Activated naive CD4-positive, alpha-beta T cell treated with anti-CD3 and anti-CD28 coated beads for 36 hours (primary cell): Measurements from ENCODE around the gene N4BP2L1. TPM values are rescaled to one million over a fixed set of nuclear protein-coding genes. Genes with fewer than 3 reads are reported as not detected.

Experiments used
- CTCF ChIA-PET: fragments of 350-600 bp; sonication (Branson Sonifier 250); formaldehyde crosslinking; loops from one replicate; lab custom pipeline; 2021; ENCODE audit warnings: antibody characterized with exemption; lab: Charles Lee
- DNase-seq: peaks from one replicate; pipeline ENCODE4 v3.0.0-alpha.2; 2020
- H3K27ac Mint-ChIP-seq: one replicate; pipeline ENCODE4 v1.8.0; 2021; ENCODE audit warnings: mild to moderate bottlenecking, mixed read lengths
- H3K27me3 Mint-ChIP-seq: one replicate; pipeline ENCODE4 v1.8.0; 2021; ENCODE audit warnings: low read depth, mixed read lengths
- H3K36me3 Mint-ChIP-seq: one replicate; pipeline ENCODE4 v1.8.0; 2021; ENCODE audit warnings: low read depth, mixed read lengths
- H3K4me1 Mint-ChIP-seq: one replicate; pipeline ENCODE4 v1.8.0; 2021; ENCODE audit warnings: low read depth, mixed read lengths
- H3K4me3 Mint-ChIP-seq: one replicate; pipeline ENCODE4 v1.8.0; 2021; ENCODE audit warnings: mild to moderate bottlenecking, moderate library complexity, mixed read lengths
- H3K9me3 Mint-ChIP-seq: one replicate; pipeline ENCODE4 v1.8.0; 2021; ENCODE audit warnings: mixed read lengths
- intact Hi-C: fragments of 100-400 bp; cut with micrococcal nuclease; formaldehyde crosslinking; loops from one replicate; pipeline ENCODE4 v1.15.1; 2023
- total RNA-seq, 2 experiments: library from RNA; stranded (reverse); gene quantifications; one replicate each; pipeline ENCODE4 v1.2.3, GENCODE V29; 2021

The N4BP2L1 gene
- total RNA-seq, 2 experiments from 2014 or later, result 22.6 TPM

GRCh38 chr13:32430018-32430747, 2.3 kb upstream of the N4BP2L1 start:
- Mint-ChIP-seq H3K9me3 (no peaks in the 10 kb centered on the region), H3K36me3 (peaks cover 14% of the 10 kb centered on the region), H3K27ac (no peak overlapping the region), H3K27me3 (no peaks in the 10 kb centered on the region), H3K4me3 (no peak overlapping the region), H3K4me1 (peaks cover 19% of the 10 kb centered on the region)
- CTCF ChIA-PET, result interaction anchor here (0.7 to 1.8 kb wide), 3 partner anchors 9 to 156 kb away, joined by 3 to 7 read pairs (median 4); partner anchors contain the start of gene PDS5B
- DNase-seq, result no peak
- intact Hi-C loops, result no loop called here

- Mint-ChIP-seq H3K27me3 (no peaks in the 10 kb centered on the region), H3K4me3 (no peak overlapping the region), H3K9me3 (no peaks in the 10 kb centered on the region), H3K4me1 (peaks cover 22% of the 10 kb centered on the region), H3K36me3 (peaks cover 16% of the 10 kb centered on the region), H3K27ac (no peak overlapping the region)
- intact Hi-C loops, result loop anchor here (5.0 to 10.0 kb wide), 5 partner anchors 223 to 1205 kb away; partner anchors contain the start of gene FRY
- CTCF ChIA-PET, result interaction anchor here (0.7 to 1.8 kb wide), 4 partner anchors 10 to 158 kb away, joined by 3 to 7 read pairs (median 4); partner anchors contain the start of gene PDS5B
- no peak for DNase-seq
Observed at GRCh38 chr13:32429433-32429909, 1.5 kb upstream of the N4BP2L1 start.

GRCh38 chr13:32428581-32429432, 877 bp upstream of the N4BP2L1 start:
- H3K27me3 Mint-ChIP-seq, result no peaks in the 10 kb centered on the region
- H3K9me3 Mint-ChIP-seq, result no peaks in the 10 kb centered on the region
- H3K36me3 Mint-ChIP-seq, result peaks cover 20% of the 10 kb centered on the region
- CTCF ChIA-PET, result interaction anchor here (1.1 to 2.5 kb wide), 4 partner anchors 14 to 159 kb away, joined by 3 to 8 read pairs (median 6); partner anchors contain the start of gene PDS5B
- peak overlapping the region; percentile 82 for H3K4me3 Mint-ChIP-seq
- peak overlapping the region; percentile 91 for H3K27ac Mint-ChIP-seq
- DNase-seq, result no peak
- H3K4me1 Mint-ChIP-seq, result peaks cover 27% of the 10 kb centered on the region
- intact Hi-C loops, result loop anchor here (1.0 to 10.0 kb wide), 11 partner anchors 19 to 1206 kb away; partner anchors contain the start of genes BRCA2, FRY, N4BP2L2 and PDS5B

- Mint-ChIP-seq H3K4me3 (peak overlapping the region; percentile 94), H3K27ac (peak overlapping the region; percentile 97), H3K4me1 (peaks cover 33% of the 10 kb centered on the region), H3K27me3 (no peaks in the 10 kb centered on the region), H3K9me3 (no peaks in the 10 kb centered on the region), H3K36me3 (peaks cover 24% of the 10 kb centered on the region)
- intact Hi-C loops, result loop anchor here (2.0 to 10.0 kb wide), 7 partner anchors 225 to 1392 kb away; partner anchors contain the start of genes FRY and RFC3
- DNase-seq, result peak; percentile 63
- CTCF ChIA-PET, result interaction anchor here (1.6 to 2.5 kb wide), 3 partner anchors 19 to 158 kb away, joined by 3 to 8 read pairs (median 6); partner anchors contain the start of gene PDS5B
Observed at GRCh38 chr13:32426990-32427851, 709 bp downstream of the N4BP2L1 start.

- CTCF ChIA-PET, result interaction anchor here (1.6 to 2.5 kb wide), 3 partner anchors 18 to 159 kb away, joined by 3 to 8 read pairs (median 6); partner anchors contain the start of gene PDS5B
- no peaks in the 10 kb centered on the region for H3K27me3 Mint-ChIP-seq
- intact Hi-C loops, result loop anchor here (2.0 to 10.0 kb wide), 7 partner anchors 226 to 1392 kb away; partner anchors contain the start of genes FRY and RFC3
- no peaks in the 10 kb centered on the region for H3K9me3 Mint-ChIP-seq
- peaks cover 33% of the 10 kb centered on the region for H3K4me1 Mint-ChIP-seq
- H3K27ac Mint-ChIP-seq, result peak overlapping the region; percentile 97
- peaks cover 26% of the 10 kb centered on the region for H3K36me3 Mint-ChIP-seq
- H3K4me3 Mint-ChIP-seq, result peak overlapping the region; percentile 94
- peak; percentile 59 for DNase-seq
Observed at GRCh38 chr13:32426191-32426989, 1.5 kb downstream of the N4BP2L1 start.

- Mint-ChIP-seq H3K27ac (peak overlapping the region; percentile 27), H3K4me1 (peaks cover 33% of the 10 kb centered on the region), H3K4me3 (peak overlapping the region; percentile 37), H3K36me3 (peaks cover 32% of the 10 kb centered on the region), H3K9me3 (peaks cover 5% of the 10 kb centered on the region), H3K27me3 (no peaks in the 10 kb centered on the region)
- DNase-seq, result no peak
- intact Hi-C loops, result loop anchor here (5.0 to 10.0 kb wide), 5 partner anchors 227 to 1210 kb away; partner anchors contain the start of gene FRY
- CTCF ChIA-PET, result no interaction called here
Observed at GRCh38 chr13:32425158-32425557, 2.8 kb downstream of the N4BP2L1 start.

GRCh38 chr13:32423592-32423991, 4.3 kb downstream of the N4BP2L1 start:
- H3K4me1 Mint-ChIP-seq, result peaks cover 27% of the 10 kb centered on the region
- peaks cover 16% of the 10 kb centered on the region for H3K9me3 Mint-ChIP-seq
- DNase-seq, result no peak
- peaks cover 45% of the 10 kb centered on the region for H3K36me3 Mint-ChIP-seq
- CTCF ChIA-PET, result no interaction called here
- intact Hi-C loops, result loop anchor here (10.0 kb wide), 1 partner anchor 1211 kb away; no protein-coding TSS in a partner anchor
- no peaks in the 10 kb centered on the region for H3K27me3 Mint-ChIP-seq
- no peak overlapping the region for H3K27ac Mint-ChIP-seq
- no peak overlapping the region for H3K4me3 Mint-ChIP-seq

GRCh38 chr13:32419862-32420261, 8.1 kb downstream of the N4BP2L1 start:
- H3K4me1 Mint-ChIP-seq, result peaks cover 18% of the 10 kb centered on the region
- H3K9me3 Mint-ChIP-seq, result peaks cover 23% of the 10 kb centered on the region
- DNase-seq, result no peak
- H3K27ac Mint-ChIP-seq, result no peak overlapping the region
- intact Hi-C loops, result loop anchor here (10.0 kb wide), 1 partner anchor 1215 kb away; no protein-coding TSS in a partner anchor
- CTCF ChIA-PET, result no interaction called here
- peaks cover 40% of the 10 kb centered on the region for H3K36me3 Mint-ChIP-seq
- no peaks in the 10 kb centered on the region for H3K27me3 Mint-ChIP-seq
- no peak overlapping the region for H3K4me3 Mint-ChIP-seq

- intact Hi-C loops, result no loop called here
- H3K9me3 Mint-ChIP-seq, result peaks cover 23% of the 10 kb centered on the region
- no peak overlapping the region for H3K27ac Mint-ChIP-seq
- no peak overlapping the region for H3K4me3 Mint-ChIP-seq
- H3K27me3 Mint-ChIP-seq, result no peaks in the 10 kb centered on the region
- CTCF ChIA-PET, result no interaction called here
- H3K4me1 Mint-ChIP-seq, result peaks cover 7% of the 10 kb centered on the region
- peaks cover 34% of the 10 kb centered on the region for H3K36me3 Mint-ChIP-seq
- no peak for DNase-seq
Observed at GRCh38 chr13:32417995-32418394, 9.9 kb downstream of the N4BP2L1 start.

- Mint-ChIP-seq H3K36me3 (peaks cover 23% of the 10 kb centered on the region), H3K9me3 (peaks cover 17% of the 10 kb centered on the region), H3K27ac (no peak overlapping the region), H3K4me3 (no peak overlapping the region), H3K4me1 (peaks cover 10% of the 10 kb centered on the region), H3K27me3 (no peaks in the 10 kb centered on the region)
- DNase-seq, result peak; percentile 48
- intact Hi-C loops, result no loop called here
- CTCF ChIA-PET, result interaction anchor here (0.5 to 1.4 kb wide), 4 partner anchors 9 to 80 kb away, joined by 3 to 4 read pairs (median 3); no protein-coding TSS in a partner anchor
Observed at GRCh38 chr13:32415019-32415418, 12.9 kb downstream of the N4BP2L1 start.
